NK-92 treated with Interleukin-12 subunit alpha and Interleukin-12 subunit beta, amount 100 ng/mL, for 24 hours (cell line): ENCODE measurements around the gene NDUFC2.
"Not testable (repeated sequence)": the region's sequence is repeated elsewhere in the genome, so short reads cannot be mapped to it uniquely, and the experiment has no call there.

Source experiments
- DNase-seq: peaks from one replicate; lab custom pipeline; 2025; lab: John Stamatoyannopoulos, UW

Gene NDUFC2

GRCh38 chr11:78079232-78080083, at the start of gene NDUFC2:
Gene NDUFC2, minus strand, starts transcription at chr11:78079862. Its CDS starts 118 bp downstream, at chr11:78079744.
- DNase-seq: peak; percentile 67

- DNase-seq: no peak
These were observed 47.7 kb upstream of the NDUFC2 start for GRCh38 chr11:78127403-78127802.

- DNase-seq: no peak
These were observed 33.1 kb upstream of the NDUFC2 start for GRCh38 chr11:78112582-78113275.

GRCh38 chr11:78111298-78111697, 31.6 kb upstream of the NDUFC2 start:
- no peak for DNase-seq

- DNase-seq: no peak
These were observed 31.2 kb upstream of the NDUFC2 start for GRCh38 chr11:78110830-78111229.

GRCh38 chr11:78110351-78110750, 30.7 kb upstream of the NDUFC2 start:
- DNase-seq: no peak

- no peak for DNase-seq
These were observed 29.7 kb upstream of the NDUFC2 start for GRCh38 chr11:78109081-78110015.

GRCh38 chr11:78100676-78101472, 21.2 kb upstream of the NDUFC2 start:
- no peak for DNase-seq

- no peak for DNase-seq
These were observed 20.6 kb upstream of the NDUFC2 start for GRCh38 chr11:78100261-78100660.

GRCh38 chr11:78099666-78100065, 20.0 kb upstream of the NDUFC2 start:
- no peak for DNase-seq

- DNase-seq: no peak
These were observed 18.2 kb upstream of the NDUFC2 start for GRCh38 chr11:78097666-78098385.

- DNase-seq: peak; percentile 13
These were observed 14.6 kb upstream of the NDUFC2 start for GRCh38 chr11:78094250-78094649.

- not testable (repeated sequence) for DNase-seq
These were observed 6.9 kb upstream of the NDUFC2 start for GRCh38 chr11:78086521-78087074.

- no peak for DNase-seq
These were observed 6.3 kb upstream of the NDUFC2 start for GRCh38 chr11:78085972-78086371.

- DNase-seq: not testable (repeated sequence)
These were observed 4.8 kb upstream of the NDUFC2 start for GRCh38 chr11:78084506-78084905.

- DNase-seq: no peak
These were observed 3.4 kb upstream of the NDUFC2 start for GRCh38 chr11:78083021-78083420.

GRCh38 chr11:78082146-78082545, 2.5 kb upstream of the NDUFC2 start:
- no peak for DNase-seq

GRCh38 chr11:78081583-78081982, 1.9 kb upstream of the NDUFC2 start:
- no peak for DNase-seq

GRCh38 chr11:78080818-78081495, 1.3 kb upstream of the NDUFC2 start:
- no peak for DNase-seq
